ENCODE results near the gene ADARB1.

DNA sequence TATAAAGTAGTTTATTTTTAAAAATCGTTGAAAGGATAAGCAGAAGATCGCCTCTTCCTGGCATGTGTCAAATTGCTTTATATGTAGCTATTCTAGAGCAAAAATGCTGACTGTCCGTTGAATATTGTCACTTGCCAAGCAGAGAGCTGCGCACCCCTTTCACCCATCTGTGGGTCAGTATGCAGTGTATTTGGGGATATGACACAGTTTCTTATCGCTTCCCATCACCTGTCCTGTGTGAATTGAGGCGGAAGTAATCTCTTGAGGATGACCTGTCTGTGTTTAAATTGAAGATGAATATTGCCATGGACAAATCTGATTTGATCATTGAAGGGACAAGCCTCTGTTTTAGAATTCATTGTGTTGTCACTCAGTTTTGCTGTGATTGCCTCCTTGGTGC, 161.1 kb downstream of the ADARB1 start:
- TF ChIP-seq EZH2phosphoT487 (IDR thresholded peaks at IDR 0.05; ENCODE audit: low read depth, severe bottlenecking, unreplicated experiment) (no peak), EZH2 (IDR thresholded peaks at IDR 0.05; ENCODE audit: borderline replicate concordance) (no peak)
- TF ChIP-seq, protein P1, sequence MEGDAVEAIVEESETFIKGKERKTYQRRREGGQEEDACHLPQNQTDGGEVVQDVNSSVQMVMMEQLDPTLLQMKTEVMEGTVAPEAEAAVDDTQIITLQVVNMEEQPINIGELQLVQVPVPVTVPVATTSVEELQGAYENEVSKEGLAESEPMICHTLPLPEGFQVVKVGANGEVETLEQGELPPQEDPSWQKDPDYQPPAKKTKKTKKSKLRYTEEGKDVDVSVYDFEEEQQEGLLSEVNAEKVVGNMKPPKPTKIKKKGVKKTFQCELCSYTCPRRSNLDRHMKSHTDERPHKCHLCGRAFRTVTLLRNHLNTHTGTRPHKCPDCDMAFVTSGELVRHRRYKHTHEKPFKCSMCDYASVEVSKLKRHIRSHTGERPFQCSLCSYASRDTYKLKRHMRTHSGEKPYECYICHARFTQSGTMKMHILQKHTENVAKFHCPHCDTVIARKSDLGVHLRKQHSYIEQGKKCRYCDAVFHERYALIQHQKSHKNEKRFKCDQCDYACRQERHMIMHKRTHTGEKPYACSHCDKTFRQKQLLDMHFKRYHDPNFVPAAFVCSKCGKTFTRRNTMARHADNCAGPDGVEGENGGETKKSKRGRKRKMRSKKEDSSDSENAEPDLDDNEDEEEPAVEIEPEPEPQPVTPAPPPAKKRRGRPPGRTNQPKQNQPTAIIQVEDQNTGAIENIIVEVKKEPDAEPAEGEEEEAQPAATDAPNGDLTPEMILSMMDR (IDR thresholded peaks at IDR 0.05; ENCODE audit: poor library complexity) = no peak
